ENCODE measurements around the gene LIPE. TPM values are rescaled to one million over a fixed set of nuclear protein-coding genes. Genes with fewer than 3 reads are reported as not detected.

LIPE gene
- total and polyA plus RNA-seq, 8 donors, result 4.0 to 11.0 (median 9.8) TPM

GRCh38 chr19:42422092-42422900 is 4.9 kb downstream of the LIPE start:
- no peaks in the 10 kb centered on the region for H3K9me3 ChIP-seq
- intact Hi-C loops (cut with DNase I), result no loop called here
- TF ChIP-seq CTCF (IDR thresholded peaks at IDR 0.05), result no peak
- ATAC-seq, result no peak
- peak overlapping the region; percentile 51 to 66 for H3K4me3 ChIP-seq
- peaks cover 0 to 27% of the 10 kb centered on the region in 2 donors for H3K27me3 ChIP-seq
- no peak for DNase-seq
- H3K4me1 ChIP-seq, result peaks cover 11 to 42% of the 10 kb centered on the region in 2 donors
- H3K27ac ChIP-seq, result peak overlapping the region; percentile 33 to 34
- no peaks in the 10 kb centered on the region for H3K36me3 ChIP-seq

- Histone ChIP-seq H3K36me3 (no peaks in the 10 kb centered on the region), H3K9me3 (no peaks in the 10 kb centered on the region), H3K27ac (peak overlapping the region; percentile 33 to 34), H3K27me3 (peaks cover 0 to 27% of the 10 kb centered on the region in 2 donors), H3K4me3 (no peak overlapping the region), H3K4me1 (peaks cover 11 to 42% of the 10 kb centered on the region in 2 donors)
- DNase-seq (peak in 1 of 4 donors; percentile 27), ATAC-seq (no peak)
- no peak for TF ChIP-seq CTCF (IDR thresholded peaks at IDR 0.05)
- intact Hi-C loops (cut with DNase I), result no loop called here
Observed at GRCh38 chr19:42421591-42422031, 5.6 kb downstream of the LIPE start.

GRCh38 chr19:42421101-42421500 is 6.1 kb downstream of the LIPE start:
- ATAC-seq (no peak), DNase-seq (peak in 1 of 4 donors; percentile 28)
- peaks cover 11 to 42% of the 10 kb centered on the region in 2 donors for H3K4me1 ChIP-seq
- no peak overlapping the region for H3K4me3 ChIP-seq
- peaks cover 0 to 27% of the 10 kb centered on the region in 2 donors for H3K27me3 ChIP-seq
- intact Hi-C loops (cut with DNase I), result no loop called here
- no peaks in the 10 kb centered on the region for H3K36me3 ChIP-seq
- H3K27ac ChIP-seq, result peak overlapping the region in 1 of 2 donors; percentile 34
- H3K9me3 ChIP-seq, result no peaks in the 10 kb centered on the region
- no peak for TF ChIP-seq CTCF (IDR thresholded peaks at IDR 0.05)

GRCh38 chr19:42420055-42420544 is 7.1 kb downstream of the LIPE start:
- no peak overlapping the region for H3K4me3 ChIP-seq
- H3K4me1 ChIP-seq, result peaks cover 11 to 42% of the 10 kb centered on the region in 2 donors
- no peaks in the 10 kb centered on the region for H3K36me3 ChIP-seq
- H3K27me3 ChIP-seq, result peaks cover 0 to 25% of the 10 kb centered on the region in 2 donors
- DNase-seq (peak in 2 of 4 donors; percentile 34 to 83), ATAC-seq (peak; percentile 17)
- TF ChIP-seq CTCF (IDR thresholded peaks at IDR 0.05), result peak in 1 of 2 donors; percentile 62
- no peaks in the 10 kb centered on the region for H3K9me3 ChIP-seq
- intact Hi-C loops (cut with DNase I), result no loop called here
- H3K27ac ChIP-seq, result no peak overlapping the region

GRCh38 chr19:42419309-42419708 is 7.9 kb downstream of the LIPE start:
- no peak for ATAC-seq
- H3K27me3 ChIP-seq, result peaks cover 0 to 17% of the 10 kb centered on the region in 2 donors
- H3K9me3 ChIP-seq, result no peaks in the 10 kb centered on the region
- peaks cover 11 to 42% of the 10 kb centered on the region in 2 donors for H3K4me1 ChIP-seq
- intact Hi-C loops (cut with DNase I), result no loop called here
- no peaks in the 10 kb centered on the region for H3K36me3 ChIP-seq
- no peak for TF ChIP-seq CTCF (IDR thresholded peaks at IDR 0.05)
- DNase-seq, result peak in 1 of 4 donors; percentile 24
- H3K27ac ChIP-seq, result no peak overlapping the region
- no peak overlapping the region for H3K4me3 ChIP-seq

Data from left lung (tissue), 10 donors.